H9 (cell line): Measurements from ENCODE around the gene TMEM92. TPM values are rescaled to one million over a fixed set of nuclear protein-coding genes. Genes with fewer than 3 reads are reported as not detected.

Experiments
- DNase-seq: peaks from one replicate; pipeline ENCODE4 v3.0.0-alpha.2; 2017
- H2AFZ ChIP-seq: one replicate; pipeline ENCODE4 v1.6.1; 2013; ENCODE audit warnings: mild to moderate bottlenecking, low read length, control low read depth, moderate library complexity
- H2AK5ac ChIP-seq: 2 replicates; pipeline ENCODE4 v1.6.1; 2013; ENCODE audit warnings: low read length, control low read depth, mixed read lengths; ENCODE audit not compliant: insufficient read length
- H2BK120ac ChIP-seq: one replicate; pipeline ENCODE4 v1.6.1; 2013; ENCODE audit warnings: low read depth, mild to moderate bottlenecking, low read length, control low read depth, inconsistent platforms; ENCODE audit not compliant: poor library complexity, severe bottlenecking
- H2BK12ac ChIP-seq: 2 replicates; pipeline ENCODE4 v1.6.1; 2013; ENCODE audit warnings: low read length, control low read depth, mixed read lengths, low read depth; ENCODE audit not compliant: insufficient read length
- H2BK15ac ChIP-seq: 2 replicates; pipeline ENCODE4 v1.6.1; 2013; ENCODE audit warnings: low read depth, low read length, control low read depth
- H2BK20ac ChIP-seq: one replicate; pipeline ENCODE4 v1.6.1; 2013; ENCODE audit warnings: low read depth, mild to moderate bottlenecking, low read length, control low read depth, inconsistent platforms; ENCODE audit not compliant: poor library complexity, severe bottlenecking
- H2BK5ac ChIP-seq: 2 replicates; pipeline ENCODE4 v1.6.1; 2013; ENCODE audit warnings: low read length, control low read depth, mixed read lengths; ENCODE audit not compliant: insufficient read length
- H3K14ac ChIP-seq: 2 replicates; pipeline ENCODE4 v1.6.1; 2013; ENCODE audit warnings: low read length, control low read depth; ENCODE audit not compliant: insufficient read depth
- H3K18ac ChIP-seq: 2 replicates; pipeline ENCODE4 v1.6.1; 2013; ENCODE audit warnings: low read depth, mild to moderate bottlenecking, mixed read lengths, low read length, control low read depth; ENCODE audit not compliant: insufficient read length
- H3K23ac ChIP-seq: 2 replicates; pipeline ENCODE4 v1.6.1; 2013; ENCODE audit warnings: low read length, control low read depth, mixed read lengths, low read depth; ENCODE audit not compliant: insufficient read length
- H3K23me2 ChIP-seq: 2 replicates; pipeline ENCODE4 v1.6.1; 2013; ENCODE audit warnings: low read depth, mild to moderate bottlenecking, mixed read lengths, low read length, control low read depth; ENCODE audit not compliant: insufficient read length, poor library complexity, severe bottlenecking
- H3K27ac ChIP-seq: 2 replicates; pipeline ENCODE4 v1.5.1; 2013; ENCODE audit warnings: low read length, control low read depth, mixed read lengths, low read depth; ENCODE audit not compliant: insufficient read length
- H3K27me3 ChIP-seq: 2 replicates; pipeline ENCODE4 v1.6.1; 2013; ENCODE audit warnings: low read length, control low read depth, inconsistent platforms; ENCODE audit not compliant: insufficient read depth
- H3K4ac ChIP-seq: 2 replicates; pipeline ENCODE4 v1.6.1; 2013; ENCODE audit warnings: low read depth, mild to moderate bottlenecking, control low read depth, inconsistent platforms, low read length, moderate library complexity
- H3K4me1 ChIP-seq: 2 replicates; pipeline ENCODE4 v1.6.1; 2013; ENCODE audit warnings: low read length, control low read depth, inconsistent platforms; ENCODE audit not compliant: insufficient read depth
- H3K4me2 ChIP-seq: 2 replicates; pipeline ENCODE4 v1.6.1; 2013; ENCODE audit warnings: low read length, control low read depth, mixed read lengths; ENCODE audit not compliant: insufficient read length, insufficient read depth
- H3K56ac ChIP-seq: 2 replicates; pipeline ENCODE4 v1.6.1; 2013; ENCODE audit warnings: low read depth, mild to moderate bottlenecking, mixed read lengths, low read length, control low read depth; ENCODE audit not compliant: insufficient read length
- H3K79me1 ChIP-seq: 2 replicates; pipeline ENCODE4 v1.6.1; 2013; ENCODE audit warnings: low read depth, mild to moderate bottlenecking, moderate library complexity, low read length, control low read depth, inconsistent platforms; ENCODE audit not compliant: insufficient read depth, poor library complexity, severe bottlenecking
- H3K79me2 ChIP-seq: 2 replicates; pipeline ENCODE4 v1.6.1; 2013; ENCODE audit warnings: low read length, control low read depth, inconsistent platforms; ENCODE audit not compliant: insufficient read depth
- H3K9ac ChIP-seq: 2 replicates; pipeline ENCODE4 v1.6.1; 2013; ENCODE audit warnings: low read length, control low read depth, mixed read lengths; ENCODE audit not compliant: insufficient read length; ENCODE audit errors: extremely low read depth
- H3K9me3 ChIP-seq: one replicate; pipeline ENCODE4 v1.6.1; 2013; ENCODE audit warnings: low read depth, low read length, inconsistent platforms; ENCODE audit not compliant: control insufficient read depth
- H3T11ph ChIP-seq: one replicate; pipeline ENCODE4 v1.6.1; 2013; ENCODE audit warnings: mild to moderate bottlenecking, low read length, control low read depth, inconsistent platforms
- H4K20me1 ChIP-seq: one replicate; pipeline ENCODE4 v1.6.1; 2013; ENCODE audit not compliant: control insufficient read depth, insufficient read length, insufficient read depth
- H4K5ac ChIP-seq: 2 replicates; pipeline ENCODE4 v1.6.1; 2013; ENCODE audit warnings: low read depth, mild to moderate bottlenecking, mixed read lengths, low read length, control low read depth; ENCODE audit not compliant: insufficient read length
- H4K8ac ChIP-seq: replicated peaks from 2 replicates; pipeline ENCODE4 v1.6.1; 2013; ENCODE audit warnings: low read length, control low read depth, mixed read lengths, low read depth; ENCODE audit not compliant: insufficient read length
- H4K91ac ChIP-seq: 2 replicates; pipeline ENCODE4 v1.6.1; 2013; ENCODE audit warnings: low read depth, mild to moderate bottlenecking, moderate library complexity, mixed read lengths, low read length, control low read depth; ENCODE audit not compliant: insufficient read length
- H3K27ac Mint-ChIP-seq, 3 experiments: 2 replicates in 2 of 3; 3 replicates in 1 of 3; pipeline ENCODE4 v1.8.0; 2020 to 2021; ENCODE audit warnings: mixed read lengths in 3 of 3, mild to moderate bottlenecking in 1 of 3, moderate library complexity in 1 of 3
- H3K27me3 Mint-ChIP-seq: 2 replicates; pipeline ENCODE4 v1.8.0; 2021; ENCODE audit warnings: low read depth, mild to moderate bottlenecking, moderate library complexity, mixed read lengths
- H3K36me3 Mint-ChIP-seq, 3 experiments: 2 replicates in 2 of 3; 3 replicates in 1 of 3; pipeline ENCODE4 v1.8.0; 2020 to 2021; ENCODE audit warnings: low read depth in 3 of 3, mixed read lengths in 3 of 3; ENCODE audit not compliant: insufficient read depth in 1 of 3
- H3K4me1 Mint-ChIP-seq, 2 experiments: 2 replicates each; pipeline ENCODE4 v1.8.0; 2020; ENCODE audit warnings: mixed read lengths in 2 of 2
- H3K4me3 Mint-ChIP-seq, 2 experiments: 2 replicates in 1 of 2; 3 replicates in 1 of 2; pipeline ENCODE4 v1.8.0; 2020 to 2021; ENCODE audit warnings: mild to moderate bottlenecking in 2 of 2, mixed read lengths in 2 of 2, moderate library complexity in 1 of 2
- H3K9me3 Mint-ChIP-seq, 2 experiments: 2 replicates in 1 of 2; 3 replicates in 1 of 2; pipeline ENCODE4 v1.8.0; 2020; ENCODE audit warnings: mild to moderate bottlenecking in 2 of 2, mixed read lengths in 2 of 2, moderate library complexity in 1 of 2
- CTCF ChIP-seq: fragments of 200-600 bp; sonication (generic); conservative IDR thresholded peaks from 3 replicates; pipeline ENCODE4 v1.8.0; 2021; ENCODE audit warnings: antibody characterized with exemption, mild to moderate bottlenecking
- WGBS: extraction: QIAGEN DNeasy Blood & Tissue Kit; methylation state at CpG from one replicate; pipeline ENCODE4 v1.1.7; 2013; ENCODE audit warnings: missing lambda C conversion rate, low lambda C conversion rate, mixed read lengths; ENCODE audit not compliant: insufficient read length; ENCODE audit errors: extremely low coverage; 5-methylcytosine and 5-hydroxymethylcytosine counted together
- total RNA-seq: library from RNA; stranded (reverse); gene quantifications from 2 replicates; pipeline ENCODE4 v1.2.1, GENCODE V29; 2021

Gene TMEM92
- total RNA-seq, 1 experiment from 2014 or later = 10.9 TPM

GRCh38 chr17:50261051-50261915 is 13.0 kb upstream of the TMEM92 start:
- no peak overlapping the region for H3K4ac ChIP-seq
- Mint-ChIP-seq H3K4me1 (peaks cover 24 to 48% of the 10 kb centered on the region in 2 experiments), H3K27ac (no peak overlapping the region), H3K27me3 (peaks cover 29% of the 10 kb centered on the region), H3K4me3 (no peak overlapping the region; a peak in 1 of 5 replicates), H3K9me3 (no peaks in the 10 kb centered on the region), H3K36me3 (no peaks in the 10 kb centered on the region; a peak in 1 of 7 replicates)
- no CpG with 5 or more reads among the region's 15 CpGs for WGBS
- no peaks in the 10 kb centered on the region for H3K4me1 ChIP-seq
- no peaks in the 10 kb centered on the region for H3K23me2 ChIP-seq
- H3K14ac ChIP-seq = no peak overlapping the region
- H2BK12ac ChIP-seq = no peak overlapping the region
- no peaks in the 10 kb centered on the region for H3K27me3 ChIP-seq
- H2BK5ac ChIP-seq = no peak overlapping the region
- no peak for DNase-seq
- H3K79me2 ChIP-seq = no peaks in the 10 kb centered on the region
- H3K9me3 ChIP-seq = no peaks in the 10 kb centered on the region
- H3K79me1 ChIP-seq = no peaks in the 10 kb centered on the region
- H4K5ac ChIP-seq = no peak overlapping the region
- H3K4me2 ChIP-seq = no peak overlapping the region
- no peak overlapping the region for H3K56ac ChIP-seq
- H2BK15ac ChIP-seq = no peak overlapping the region
- H4K91ac ChIP-seq = no peak overlapping the region
- H3K27ac ChIP-seq = no peak overlapping the region
- H3K9ac ChIP-seq = no peak overlapping the region
- no peak overlapping the region for H2BK20ac ChIP-seq
- no peaks in the 10 kb centered on the region for H4K20me1 ChIP-seq
- TF ChIP-seq CTCF = no peak
- H3K23ac ChIP-seq = no peak overlapping the region
- no peak overlapping the region for H2AFZ ChIP-seq
- H2BK120ac ChIP-seq = no peak overlapping the region
- no peak overlapping the region for H2AK5ac ChIP-seq
- no peak overlapping the region for H4K8ac ChIP-seq
- H3K18ac ChIP-seq = no peak overlapping the region
- H3T11ph ChIP-seq = no peak overlapping the region
